Fibroblast of lung (primary cell): ENCODE results near the gene CARD14. TPM values are rescaled to one million over a fixed set of nuclear protein-coding genes. Genes with fewer than 3 reads are reported as not detected.

Experiments
- DNase-seq, 2 donors: peaks; one replicate each; pipeline versions ENCODE4 v3.0.0 to v3.0.0-alpha.2; 2010; ENCODE audit warnings: low read depth in 2 of 2
- H2AFZ ChIP-seq: 2 replicates; pipeline ENCODE4 v1.5.1; 2012; ENCODE audit warnings: low read length, control low read depth, inconsistent platforms
- H3K27ac ChIP-seq: 2 replicates; pipeline ENCODE4 v1.5.1; 2011; ENCODE audit warnings: low read length, control low read depth; ENCODE audit not compliant: insufficient read depth
- H3K27me3 ChIP-seq: 2 replicates; pipeline ENCODE4 v1.5.1; 2011; ENCODE audit warnings: mild to moderate bottlenecking, low read length; ENCODE audit not compliant: control insufficient read depth, insufficient read depth
- H3K36me3 ChIP-seq: 2 replicates; pipeline ENCODE4 v1.5.1; 2011; ENCODE audit warnings: low read length; ENCODE audit not compliant: control insufficient read depth, insufficient read depth
- H3K4me1 ChIP-seq: 2 replicates; pipeline ENCODE4 v1.5.1; 2011; ENCODE audit warnings: low read length; ENCODE audit not compliant: control insufficient read depth, insufficient read depth; ENCODE audit errors: extremely low read depth
- H3K4me2 ChIP-seq: 2 replicates; pipeline ENCODE4 v1.5.1; 2011; ENCODE audit warnings: low read length, control low read depth; ENCODE audit not compliant: insufficient read depth; ENCODE audit errors: extremely low read depth
- H3K4me3 ChIP-seq, 4 experiments: fragments of 200-600 bp in 1 of 4; sonication (generic) in 1 of 4; replicated peaks in 1 of 4; 2 replicates each; pipeline ENCODE4 v1.5.1; 2011 to 2016; ENCODE audit warnings: low read length in 4 of 4, low read depth in 3 of 4, mild to moderate bottlenecking in 3 of 4, control low read depth in 2 of 4, inconsistent platforms in 1 of 4, mixed read lengths in 1 of 4; ENCODE audit not compliant: insufficient read depth in 1 of 4; ENCODE audit errors: control extremely low read depth in 1 of 4
- H3K79me2 ChIP-seq: 2 replicates; pipeline ENCODE4 v1.5.1; 2012; ENCODE audit warnings: mild to moderate bottlenecking, low read length, inconsistent platforms; ENCODE audit not compliant: control insufficient read depth, insufficient read depth
- H3K9ac ChIP-seq: 2 replicates; pipeline ENCODE4 v1.5.1; 2011; ENCODE audit warnings: mild to moderate bottlenecking, low read length, control low read depth; ENCODE audit not compliant: insufficient read depth
- H3K9me3 ChIP-seq: 2 replicates; pipeline ENCODE4 v1.5.1; 2012; ENCODE audit warnings: low read depth, low read length; ENCODE audit not compliant: control insufficient read depth, insufficient read depth
- H4K20me1 ChIP-seq: 2 replicates; pipeline ENCODE4 v1.5.1; 2011; ENCODE audit warnings: low read length; ENCODE audit not compliant: control insufficient read depth, insufficient read depth; ENCODE audit errors: extremely low read depth
- CTCF ChIP-seq, 2 donors: IDR thresholded peaks in 1 of 2; conservative IDR thresholded peaks in 1 of 2; 1 replicate in 1 of 2; 2 replicates in 1 of 2; pipeline ENCODE4 v1.5.1; 2011 to 2012; ENCODE audit warnings: low read length in 2 of 2, control low read depth in 1 of 2, inconsistent platforms in 1 of 2, low read depth in 1 of 2, mild to moderate bottlenecking in 1 of 2
- EZH2 ChIP-seq: IDR thresholded peaks from 2 replicates; pipeline ENCODE4 v1.5.1; 2012; ENCODE audit warnings: low read length, control low read depth, mild to moderate bottlenecking; ENCODE audit errors: missing control alignments
- polyA plus RNA-seq, 2 donors: library from polyadenylated mRNA; depleted of rRNA in 1 of 2; stranded (reverse) in 1 of 2; unstranded in 1 of 2; fragments of >200 nt; gene quantifications; 2 replicates each; pipeline ENCODE4 v1.2.1, GENCODE V29; 2011 to 2012; ENCODE audit warnings: missing spikeins in 1 of 2
- total RNA-seq: library from RNA; depleted of rRNA; stranded (reverse); fragments of >200 nt; gene quantifications from 2 replicates; pipeline ENCODE4 v1.2.1, GENCODE V29; 2014

Gene CARD14
- total and polyA plus RNA-seq, 2 donors (not counting 1 experiment from before 2014, with no cell fraction given): 0.17 TPM; not detected in 1

- H3K79me2 ChIP-seq: no peaks in the 10 kb centered on the region
- no peak for DNase-seq
- H3K27ac ChIP-seq: no peak overlapping the region
- H3K36me3 ChIP-seq: no peaks in the 10 kb centered on the region
- H3K9me3 ChIP-seq: no peaks in the 10 kb centered on the region
- no peak overlapping the region for H3K4me3 ChIP-seq
- no peaks in the 10 kb centered on the region for H3K4me1 ChIP-seq
- no peaks in the 10 kb centered on the region for H3K27me3 ChIP-seq
- no peaks in the 10 kb centered on the region for H4K20me1 ChIP-seq
- no peak overlapping the region for H3K9ac ChIP-seq
- no peak for TF ChIP-seq EZH2
- TF ChIP-seq CTCF (conservative IDR thresholded peaks at IDR 0.05 in 1 of 2, IDR thresholded peaks at IDR 0.05 in 1 of 2; ENCODE audit: low read depth in 1 of 2, low read length in 2 of 2): no peak
- H2AFZ ChIP-seq: no peak overlapping the region
- no peak overlapping the region for H3K4me2 ChIP-seq
These were observed 19.8 kb downstream of the CARD14 start for GRCh38 chr17:80189611-80190010.

- Histone ChIP-seq H3K27me3 (no peaks in the 10 kb centered on the region), H3K4me2 (no peak overlapping the region), H3K4me1 (no peaks in the 10 kb centered on the region), H3K9ac (no peak overlapping the region), H4K20me1 (no peaks in the 10 kb centered on the region), H2AFZ (no peak overlapping the region), H3K79me2 (no peaks in the 10 kb centered on the region), H3K27ac (no peak overlapping the region), H3K9me3 (no peaks in the 10 kb centered on the region), H3K36me3 (no peaks in the 10 kb centered on the region), H3K4me3 (no peak overlapping the region)
- DNase-seq: no peak
- TF ChIP-seq EZH2: no peak
- TF ChIP-seq CTCF (conservative IDR thresholded peaks at IDR 0.05 in 1 of 2, IDR thresholded peaks at IDR 0.05 in 1 of 2; ENCODE audit: low read depth in 1 of 2, low read length in 2 of 2): no peak
These were observed 20.9 kb downstream of the CARD14 start for GRCh38 chr17:80190716-80191115.

DNA sequence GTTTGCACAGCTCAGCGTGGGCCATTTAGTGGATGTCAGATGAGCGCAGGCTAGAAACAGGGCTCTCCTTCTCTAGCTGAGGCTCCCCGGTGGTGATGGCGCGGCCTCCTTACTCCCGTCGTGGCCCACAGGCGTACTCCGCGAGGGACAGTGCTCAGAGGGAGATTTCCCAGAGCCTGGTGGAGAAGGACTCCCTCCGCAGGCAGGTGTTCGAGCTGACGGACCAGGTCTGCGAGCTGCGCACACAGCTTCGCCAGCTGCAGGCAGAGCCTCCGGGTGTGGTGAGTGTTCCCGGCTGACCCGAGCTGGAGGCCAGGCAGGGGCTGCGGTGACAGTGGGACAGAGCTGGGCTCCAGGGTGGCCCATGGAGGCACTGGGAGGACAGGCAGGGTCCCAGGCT is 21.4 kb downstream of the CARD14 start:
- no peak for TF ChIP-seq CTCF (conservative IDR thresholded peaks at IDR 0.05 in 1 of 2, IDR thresholded peaks at IDR 0.05 in 1 of 2; ENCODE audit: low read depth in 1 of 2, low read length in 2 of 2)
- no peak for TF ChIP-seq EZH2
- no peak for DNase-seq
- Histone ChIP-seq H3K36me3 (no peaks in the 10 kb centered on the region), H2AFZ (no peak overlapping the region), H3K27me3 (no peaks in the 10 kb centered on the region), H3K4me1 (no peaks in the 10 kb centered on the region), H3K27ac (no peak overlapping the region), H3K4me3 (no peak overlapping the region), H4K20me1 (no peaks in the 10 kb centered on the region), H3K9ac (no peak overlapping the region), H3K4me2 (no peak overlapping the region), H3K79me2 (no peaks in the 10 kb centered on the region), H3K9me3 (no peaks in the 10 kb centered on the region)
